Activated T-helper 1 cell treated with anti-CD3 and anti-CD28 coated beads, Interleukin-2, amount 50 U/mL, for 16 hours (primary cell): Measurements from ENCODE around the gene NARF.

Experiments used
- DNase-seq, 2 donors: peaks; one replicate each; pipeline ENCODE4 v3.0.0-alpha.2; 2020; ENCODE audit warnings: low read depth in 1 of 2, low spot score in 1 of 2

The NARF gene

GRCh38 chr17:82470065-82470464 lies 11.5 kb downstream of the NARF start:
- no peak for DNase-seq

GRCh38 chr17:82474223-82475010 lies 15.9 kb downstream of the NARF start:
- DNase-seq, result no peak

GRCh38 chr17:82475458-82475857 lies 16.9 kb downstream of the NARF start:
- DNase-seq, result no peak

- no peak for DNase-seq
Measured at GRCh38 chr17:82477934-82478333, 19.4 kb downstream of the NARF start.

- DNase-seq, result no peak
Measured at GRCh38 chr17:82479602-82480001, 21.1 kb downstream of the NARF start.

GRCh38 chr17:82480318-82480717 lies 21.8 kb downstream of the NARF start:
- no peak for DNase-seq

- DNase-seq, result no peak
Measured at GRCh38 chr17:82483204-82483660, 24.7 kb downstream of the NARF start.

- DNase-seq, result no peak
Measured at GRCh38 chr17:82483836-82484235, 25.3 kb downstream of the NARF start.

- no peak for DNase-seq
Measured at GRCh38 chr17:82486231-82487094, 27.9 kb downstream of the NARF start.

- DNase-seq, result no peak
Measured at GRCh38 chr17:82487910-82488309, 29.4 kb downstream of the NARF start.

- no peak for DNase-seq
Measured at GRCh38 chr17:82489117-82489516, 30.6 kb downstream of the NARF start.

- DNase-seq, result no peak
Measured at GRCh38 chr17:82489851-82490511, 31.4 kb downstream of the NARF start.

GRCh38 chr17:82490512-82491195 lies 32.1 kb downstream of the NARF start:
- DNase-seq, result no peak

- no peak for DNase-seq
Measured at GRCh38 chr17:82491196-82491530, 32.6 kb downstream of the NARF start.

- DNase-seq, result no peak
Measured at GRCh38 chr17:82491533-82491932, 33.0 kb downstream of the NARF start.

GRCh38 chr17:82492643-82493225 lies 34.2 kb downstream of the NARF start:
- DNase-seq, result no peak

GRCh38 chr17:82493226-82493781 lies 34.8 kb downstream of the NARF start:
- no peak for DNase-seq

GRCh38 chr17:82494236-82495055 lies 35.9 kb downstream of the NARF start:
- peak; percentile 72 to 85 for DNase-seq

GRCh38 chr17:82495844-82496528 lies 37.4 kb downstream of the NARF start:
- no peak for DNase-seq
